Measurements from ENCODE around the gene CRACDL. TPM values are rescaled to one million over a fixed set of nuclear protein-coding genes. Genes with fewer than 3 reads are reported as not detected.

Gene CRACDL
- total RNA-seq, 1 donor from 2014 or later: 3.0 TPM

- no peaks in the 10 kb centered on the region for H3K36me3 ChIP-seq
- TF ChIP-seq CTCF (IDR thresholded peaks at IDR 0.05; ENCODE audit: borderline replicate concordance): no peak
- H3K4me1 ChIP-seq: peaks cover 7% of the 10 kb centered on the region
- H3K4me3 ChIP-seq: no peak overlapping the region
- H3K27ac ChIP-seq (replicated peaks): no peak overlapping the region
- H3K9me3 ChIP-seq (replicated peaks): no peaks in the 10 kb centered on the region
- no peak for DNase-seq
- intact Hi-C loops (cut with micrococcal nuclease): no loop called here
- H3K27me3 ChIP-seq (ENCODE audit: low read depth): peaks cover 42% of the 10 kb centered on the region
These were observed 20.2 kb downstream of the CRACDL start for GRCh38 chr2:98915751-98916358.

GRCh38 chr2:98914713-98915580, 21.1 kb downstream of the CRACDL start:
- Histone ChIP-seq H3K27me3 (ENCODE audit: low read depth) (peaks cover 35% of the 10 kb centered on the region), H3K4me3 (no peak overlapping the region), H3K36me3 (no peaks in the 10 kb centered on the region), H3K9me3 (replicated peaks) (no peaks in the 10 kb centered on the region), H3K27ac (replicated peaks) (no peak overlapping the region), H3K4me1 (peaks cover 9% of the 10 kb centered on the region)
- no peak for DNase-seq
- TF ChIP-seq CTCF (IDR thresholded peaks at IDR 0.05; ENCODE audit: borderline replicate concordance): no peak
- intact Hi-C loops (cut with micrococcal nuclease): no loop called here

DNA sequence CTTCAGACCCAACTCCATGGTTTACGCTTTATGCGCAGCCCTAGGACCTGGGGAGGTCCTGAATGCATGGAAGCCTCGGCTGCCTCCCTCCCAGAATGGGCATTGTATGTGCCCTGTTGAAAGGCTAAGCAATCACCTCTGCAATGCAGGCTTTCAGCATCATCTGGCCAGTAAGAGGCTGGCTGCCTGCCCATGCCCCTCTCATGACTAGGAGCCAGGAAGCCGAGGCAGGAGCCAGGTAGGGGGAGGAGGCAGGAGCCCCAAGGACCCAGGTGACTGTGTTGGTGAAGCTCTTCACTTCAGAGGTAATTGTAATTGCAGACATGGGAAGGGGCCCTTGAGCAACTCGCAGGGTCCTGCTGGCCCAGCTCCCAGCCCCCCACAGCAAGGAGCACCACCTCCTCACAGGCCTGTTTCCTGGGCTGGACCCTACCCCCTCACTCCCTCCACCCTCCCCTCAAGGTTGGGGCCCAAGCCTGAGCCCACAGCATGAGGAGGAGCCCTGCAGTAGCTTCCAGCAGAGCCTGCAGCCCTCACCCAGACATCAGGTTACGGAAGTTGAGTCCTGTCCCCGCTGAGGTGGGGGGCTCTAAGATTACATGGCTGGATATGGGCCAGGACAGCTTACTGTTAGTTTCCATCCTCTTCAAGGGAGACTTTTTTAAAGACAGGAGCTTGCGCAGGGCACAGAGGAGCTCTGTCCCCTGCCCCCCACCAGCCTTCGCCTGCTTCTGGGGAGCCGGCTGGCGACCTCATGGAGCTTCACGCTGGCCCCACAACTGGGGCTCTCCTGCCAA, 21.9 kb downstream of the CRACDL start:
- peaks cover 35% of the 10 kb centered on the region for H3K27me3 ChIP-seq (ENCODE audit: low read depth)
- no peak overlapping the region for H3K4me3 ChIP-seq
- DNase-seq: no peak
- H3K9me3 ChIP-seq (replicated peaks): no peaks in the 10 kb centered on the region
- intact Hi-C loops (cut with micrococcal nuclease): no loop called here
- no peaks in the 10 kb centered on the region for H3K36me3 ChIP-seq
- peaks cover 17% of the 10 kb centered on the region for H3K4me1 ChIP-seq
- TF ChIP-seq CTCF (IDR thresholded peaks at IDR 0.05; ENCODE audit: borderline replicate concordance): no peak
- H3K27ac ChIP-seq (replicated peaks): no peak overlapping the region

DNA sequence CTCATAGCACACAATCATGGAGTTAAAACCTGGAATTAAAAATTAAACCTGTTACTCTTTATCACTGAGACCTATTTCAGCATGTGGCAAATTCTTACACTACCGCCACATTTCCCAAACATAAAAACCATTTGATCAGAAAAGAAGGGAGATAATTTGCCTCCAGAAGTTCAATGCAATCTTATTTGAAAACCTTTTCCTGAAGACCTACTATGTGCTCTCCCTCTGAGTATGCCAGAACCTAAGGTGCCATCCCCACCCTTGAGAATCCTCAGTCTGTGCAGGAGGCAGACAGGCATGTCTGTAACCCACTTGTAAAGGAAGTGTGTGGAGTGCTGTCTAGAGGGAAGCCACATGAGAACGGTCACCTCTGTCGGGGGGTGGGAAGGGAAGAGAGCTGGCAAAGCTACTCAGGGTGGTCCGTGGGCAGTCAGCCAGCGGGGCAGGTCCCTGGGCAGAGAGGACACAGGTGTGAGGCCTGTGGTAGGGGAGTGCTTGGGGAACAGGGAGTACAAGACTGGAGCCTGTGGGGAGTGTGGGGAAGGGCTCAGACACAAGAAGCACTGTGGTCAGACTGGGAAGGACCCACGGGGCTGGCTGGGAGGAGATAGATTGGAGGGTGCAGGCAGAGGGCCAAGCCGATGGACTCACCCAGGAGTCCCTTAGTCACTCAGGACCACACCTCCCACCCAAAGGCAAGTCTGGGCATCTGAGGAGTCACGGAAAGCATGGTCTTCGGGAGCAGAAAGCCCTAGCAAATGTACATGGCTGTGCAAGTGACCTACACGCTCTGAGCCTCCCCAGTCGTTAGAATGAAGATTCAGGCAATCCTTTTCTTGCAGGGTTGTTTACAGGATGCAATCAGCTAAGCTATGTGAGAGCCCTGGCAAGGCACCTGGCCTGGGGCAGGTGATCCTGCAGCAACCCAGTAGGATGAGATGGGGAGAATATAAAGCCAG, 22.8 kb downstream of the CRACDL start:
- intact Hi-C loops (cut with micrococcal nuclease): no loop called here
- H3K27me3 ChIP-seq (ENCODE audit: low read depth): peaks cover 36% of the 10 kb centered on the region
- no peak for TF ChIP-seq CTCF (IDR thresholded peaks at IDR 0.05; ENCODE audit: borderline replicate concordance)
- H3K9me3 ChIP-seq (replicated peaks): no peaks in the 10 kb centered on the region
- H3K4me3 ChIP-seq: no peak overlapping the region
- H3K4me1 ChIP-seq: peaks cover 19% of the 10 kb centered on the region
- DNase-seq: no peak
- H3K27ac ChIP-seq (replicated peaks): no peak overlapping the region
- no peaks in the 10 kb centered on the region for H3K36me3 ChIP-seq
